Natural killer cell treated with Interleukin-12 subunit alpha and Interleukin-12 subunit beta and Interleukin-15 and Interleukin-18, amount 100 ng/mL, for 72 hours (primary cell): ENCODE measurements around the gene ASTN1. TPM values are rescaled to one million over a fixed set of nuclear protein-coding genes. Genes with fewer than 3 reads are reported as not detected.

Experiments used
- ATAC-seq, 2 donors: fragments of 150-1000 bp; cut with Tn5 transposase in 1 of 2; sonication (Bioruptor Pico), chemical (Tn5 transposase) in 1 of 2; 2 replicates each; pipeline ENCODE4 v1.10.0; 2021
- DNase-seq: peaks from one replicate; pipeline ENCODE4 v3.0.0; 2022; ENCODE audit warnings: low spot score
- H3K27ac Mint-ChIP-seq, 2 donors: 1 replicate in 1 of 2; 2 replicates in 1 of 2; pipeline ENCODE4 v1.8.0; 2022; ENCODE audit warnings: mixed read lengths in 2 of 2, mild to moderate bottlenecking in 1 of 2, moderate library complexity in 1 of 2
- H3K27me3 Mint-ChIP-seq, 2 donors: 1 replicate in 1 of 2; 2 replicates in 1 of 2; pipeline ENCODE4 v1.8.0; 2022; ENCODE audit warnings: mixed read lengths in 2 of 2
- H3K36me3 Mint-ChIP-seq: one replicate; pipeline ENCODE4 v1.8.0; 2022; ENCODE audit warnings: mixed read lengths
- H3K4me1 Mint-ChIP-seq, 2 donors: 1 replicate in 1 of 2; 2 replicates in 1 of 2; pipeline ENCODE4 v1.8.0; 2022; ENCODE audit warnings: low read depth in 2 of 2, mixed read lengths in 2 of 2, mild to moderate bottlenecking in 1 of 2
- H3K4me3 Mint-ChIP-seq: one replicate; pipeline ENCODE4 v1.8.0; 2022; ENCODE audit warnings: mixed read lengths
- H3K9me3 Mint-ChIP-seq: 2 replicates; pipeline ENCODE4 v1.8.0; 2022; ENCODE audit warnings: mixed read lengths
- total RNA-seq, 2 donors: library from RNA; stranded (reverse); gene quantifications; one replicate each; pipeline ENCODE4 v1.2.3, GENCODE V29; 2022

Gene ASTN1
- total RNA-seq, 2 donors from 2014 or later = not detected

GRCh38 chr1:177174921-177175634 lies 10.6 kb upstream of the ASTN1 start:
- H3K27me3 Mint-ChIP-seq = peaks cover 11 to 14% of the 10 kb centered on the region in 2 donors
- no peak overlapping the region for H3K27ac Mint-ChIP-seq
- DNase-seq = no peak
- ATAC-seq = no peak
- H3K4me1 Mint-ChIP-seq = no peaks in the 10 kb centered on the region
- H3K4me3 Mint-ChIP-seq = no peak overlapping the region
- H3K36me3 Mint-ChIP-seq = no peaks in the 10 kb centered on the region
- peaks cover 7% of the 10 kb centered on the region for H3K9me3 Mint-ChIP-seq

GRCh38 chr1:177173976-177174375 lies 9.5 kb upstream of the ASTN1 start:
- Mint-ChIP-seq H3K9me3 (peaks cover 7% of the 10 kb centered on the region), H3K36me3 (no peaks in the 10 kb centered on the region), H3K27ac (no peak overlapping the region), H3K27me3 (peaks cover 11 to 14% of the 10 kb centered on the region in 2 donors), H3K4me3 (no peak overlapping the region), H3K4me1 (no peaks in the 10 kb centered on the region)
- ATAC-seq (no peak), DNase-seq (no peak)

GRCh38 chr1:177172866-177173265 lies 8.4 kb upstream of the ASTN1 start:
- H3K36me3 Mint-ChIP-seq = no peaks in the 10 kb centered on the region
- H3K4me3 Mint-ChIP-seq = no peak overlapping the region
- H3K27me3 Mint-ChIP-seq = peaks cover 5 to 14% of the 10 kb centered on the region in 2 donors
- DNase-seq (no peak), ATAC-seq (no peak)
- H3K4me1 Mint-ChIP-seq = no peaks in the 10 kb centered on the region
- H3K27ac Mint-ChIP-seq = no peak overlapping the region
- no peaks in the 10 kb centered on the region for H3K9me3 Mint-ChIP-seq

DNA sequence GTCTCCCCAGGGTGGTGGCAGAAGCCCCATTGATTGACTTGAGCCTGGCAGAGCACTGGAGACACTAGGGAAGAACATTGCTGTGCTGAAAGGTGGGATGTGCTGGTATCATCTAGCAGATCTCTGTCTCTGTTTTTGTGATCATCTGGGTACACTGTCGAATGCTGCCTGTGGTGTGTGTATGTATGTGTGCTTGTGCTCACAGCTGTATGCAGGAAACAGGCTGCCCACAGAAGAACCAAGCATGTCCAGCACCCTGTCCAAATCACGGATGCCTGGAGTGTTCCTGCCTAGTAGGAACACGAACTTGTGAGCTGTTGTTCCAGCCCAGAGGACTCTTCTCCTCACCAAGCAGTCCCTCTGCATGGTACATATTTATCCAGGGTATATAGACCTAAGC lies 7.8 kb upstream of the ASTN1 start:
- ATAC-seq (no peak), DNase-seq (no peak)
- H3K27ac Mint-ChIP-seq = no peak overlapping the region
- peaks cover 5 to 14% of the 10 kb centered on the region in 2 donors for H3K27me3 Mint-ChIP-seq
- no peaks in the 10 kb centered on the region for H3K9me3 Mint-ChIP-seq
- H3K36me3 Mint-ChIP-seq = no peaks in the 10 kb centered on the region
- H3K4me3 Mint-ChIP-seq = no peak overlapping the region
- H3K4me1 Mint-ChIP-seq = no peaks in the 10 kb centered on the region

- Mint-ChIP-seq H3K27ac (no peak overlapping the region), H3K27me3 (peaks cover 5 to 14% of the 10 kb centered on the region in 2 donors), H3K36me3 (no peaks in the 10 kb centered on the region), H3K4me3 (no peak overlapping the region), H3K9me3 (no peaks in the 10 kb centered on the region), H3K4me1 (no peaks in the 10 kb centered on the region)
- ATAC-seq (no peak), DNase-seq (no peak)
Measured at GRCh38 chr1:177171536-177172123, 7.1 kb upstream of the ASTN1 start.

DNA sequence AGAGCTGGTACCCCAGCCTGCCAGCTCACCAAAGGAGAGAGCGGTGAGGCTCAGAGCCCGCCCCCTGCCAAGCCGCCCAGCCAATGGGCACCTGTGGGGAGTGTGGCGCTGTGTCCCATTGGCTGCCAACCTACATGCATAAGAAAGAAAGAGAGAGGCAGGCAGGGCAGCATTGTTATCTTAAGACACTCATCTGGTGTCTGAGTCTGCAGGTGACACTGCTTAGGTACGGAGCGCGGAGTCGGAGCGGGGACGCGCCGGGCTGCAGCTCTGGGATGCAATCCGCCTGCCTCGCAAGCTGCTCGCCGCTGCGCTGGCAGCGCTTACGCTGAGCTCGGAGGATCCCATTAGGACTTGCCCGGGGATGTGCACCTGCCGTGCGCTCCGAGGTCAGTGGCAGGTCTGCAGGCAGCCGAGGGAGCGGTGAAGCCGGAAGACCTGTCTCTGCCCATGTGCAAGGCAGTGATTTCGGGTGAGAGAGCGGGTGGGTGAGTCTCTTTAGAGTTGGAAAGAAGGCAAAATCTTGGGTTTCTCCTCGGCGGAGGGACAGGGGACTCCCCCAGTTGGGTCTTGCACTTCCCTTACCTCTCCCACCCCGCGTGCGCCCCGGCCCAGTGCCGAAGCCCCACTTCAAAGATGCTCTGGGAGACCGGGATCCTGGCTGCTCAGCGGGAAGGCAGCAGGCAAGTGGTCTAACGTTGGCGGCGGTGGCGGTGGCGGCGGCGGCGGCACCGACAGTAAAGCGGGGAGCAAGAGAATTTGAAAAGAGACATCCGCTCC lies 6.4 kb upstream of the ASTN1 start, which contains the start of gene BRINP2:
BRINP2 (plus strand) TSS at position 203 of the 780 bp plus-strand sequence. CDS start 58,919 bp downstream, outside the sequence.
- DNase-seq (no peak), ATAC-seq (peak in 1 of 2 donors; percentile 37)
- Mint-ChIP-seq H3K27ac (no peak within 1 kb of the TSS), H3K9me3 (no peaks in the 10 kb centered on the region), H3K4me1 (no peaks in the 10 kb centered on the region), H3K4me3 (no peak within 1 kb of the TSS), H3K36me3 (no peaks in the 10 kb centered on the region), H3K27me3 (peaks cover 5 to 14% of the 10 kb centered on the region in 2 donors)

GRCh38 chr1:177165069-177165439 lies 542 bp upstream of the ASTN1 start:
- Mint-ChIP-seq H3K9me3 (peaks cover 9% of the 10 kb centered on the region), H3K27me3 (peaks cover 15 to 20% of the 10 kb centered on the region in 2 donors), H3K36me3 (peaks cover 11% of the 10 kb centered on the region), H3K4me1 (no peaks in the 10 kb centered on the region), H3K27ac (no peak overlapping the region), H3K4me3 (no peak overlapping the region)
- DNase-seq (no peak), ATAC-seq (no peak)

DNA sequence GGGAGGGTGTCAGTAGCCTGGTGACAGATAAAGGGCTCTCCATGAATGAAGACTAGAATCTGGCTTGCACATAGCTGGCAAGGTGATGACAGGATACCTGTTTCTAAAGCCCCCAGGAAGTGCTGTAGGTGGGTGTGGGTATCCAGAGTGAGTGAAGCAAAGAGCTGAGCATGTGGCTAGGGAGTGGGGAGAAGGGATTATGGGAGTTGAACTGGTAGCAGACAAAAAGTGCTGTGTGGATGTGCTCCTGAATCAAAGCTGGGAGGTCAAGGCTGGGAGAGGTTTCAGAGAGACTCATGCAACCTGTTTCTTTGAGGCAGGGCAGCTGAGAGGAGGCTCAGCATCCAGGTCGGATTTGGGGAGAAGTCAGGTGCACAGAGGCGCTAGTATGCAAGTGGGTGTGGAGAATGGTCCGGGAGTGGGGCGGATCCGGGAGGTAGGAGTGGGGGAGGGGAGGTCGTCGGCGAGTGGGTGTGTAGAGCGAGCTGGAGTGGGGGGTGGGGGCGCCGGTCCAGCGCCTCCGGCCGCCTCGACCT lies 600 bp downstream of the ASTN1 start:
- ATAC-seq (no peak), DNase-seq (no peak)
- Mint-ChIP-seq H3K4me3 (no peak overlapping the region), H3K9me3 (peaks cover 9% of the 10 kb centered on the region), H3K36me3 (peaks cover 11% of the 10 kb centered on the region), H3K27ac (no peak overlapping the region), H3K4me1 (no peaks in the 10 kb centered on the region), H3K27me3 (peaks cover 15 to 20% of the 10 kb centered on the region in 2 donors)

GRCh38 chr1:177162243-177162642 lies 2.3 kb downstream of the ASTN1 start:
- H3K36me3 Mint-ChIP-seq = peaks cover 11% of the 10 kb centered on the region
- peaks cover 15 to 20% of the 10 kb centered on the region in 2 donors for H3K27me3 Mint-ChIP-seq
- DNase-seq (no peak), ATAC-seq (no peak)
- H3K9me3 Mint-ChIP-seq = peaks cover 9% of the 10 kb centered on the region
- no peak overlapping the region for H3K27ac Mint-ChIP-seq
- H3K4me1 Mint-ChIP-seq = no peaks in the 10 kb centered on the region
- H3K4me3 Mint-ChIP-seq = no peak overlapping the region

- ATAC-seq (no peak), DNase-seq (no peak)
- Mint-ChIP-seq H3K4me3 (no peak overlapping the region), H3K4me1 (no peaks in the 10 kb centered on the region), H3K27me3 (no peaks in the 10 kb centered on the region), H3K36me3 (no peaks in the 10 kb centered on the region), H3K9me3 (peaks cover 9% of the 10 kb centered on the region), H3K27ac (no peak overlapping the region)
Measured at GRCh38 chr1:177146499-177146898, 18.0 kb downstream of the ASTN1 start.

GRCh38 chr1:177145106-177146070 lies 19.1 kb downstream of the ASTN1 start:
- no peak for DNase-seq
- Mint-ChIP-seq H3K4me1 (no peaks in the 10 kb centered on the region), H3K9me3 (peaks cover 11% of the 10 kb centered on the region), H3K27me3 (no peaks in the 10 kb centered on the region), H3K4me3 (no peak overlapping the region), H3K27ac (no peak overlapping the region), H3K36me3 (no peaks in the 10 kb centered on the region)
- ATAC-seq = no peak

DNA sequence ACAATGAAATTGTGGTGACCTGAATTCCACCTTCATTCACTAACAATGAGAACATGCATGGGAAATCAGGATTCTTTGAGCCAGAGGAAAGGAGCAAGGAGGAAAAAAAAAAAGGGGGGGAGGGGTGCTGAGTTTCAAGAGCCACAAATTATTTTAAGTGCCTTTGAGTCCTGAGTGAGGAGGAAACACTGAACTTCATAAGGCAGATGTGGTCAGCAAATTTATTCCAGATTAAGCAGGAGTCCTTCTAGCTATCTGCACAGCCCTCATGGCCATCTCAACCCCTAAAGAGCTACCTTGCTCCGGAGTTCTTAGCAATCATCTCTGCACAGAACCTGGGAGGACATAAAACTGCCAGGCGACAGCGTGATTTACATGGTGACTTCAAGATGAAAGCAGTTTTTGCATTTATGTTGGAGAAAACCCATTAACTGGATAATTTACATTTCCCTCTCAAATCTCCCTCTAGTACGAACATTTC lies 21.7 kb downstream of the ASTN1 start:
- Mint-ChIP-seq H3K4me1 (no peaks in the 10 kb centered on the region), H3K27ac (no peak overlapping the region), H3K36me3 (no peaks in the 10 kb centered on the region), H3K27me3 (no peaks in the 10 kb centered on the region), H3K4me3 (no peak overlapping the region), H3K9me3 (peaks cover 13% of the 10 kb centered on the region)
- ATAC-seq (no peak), DNase-seq (no peak)

DNA sequence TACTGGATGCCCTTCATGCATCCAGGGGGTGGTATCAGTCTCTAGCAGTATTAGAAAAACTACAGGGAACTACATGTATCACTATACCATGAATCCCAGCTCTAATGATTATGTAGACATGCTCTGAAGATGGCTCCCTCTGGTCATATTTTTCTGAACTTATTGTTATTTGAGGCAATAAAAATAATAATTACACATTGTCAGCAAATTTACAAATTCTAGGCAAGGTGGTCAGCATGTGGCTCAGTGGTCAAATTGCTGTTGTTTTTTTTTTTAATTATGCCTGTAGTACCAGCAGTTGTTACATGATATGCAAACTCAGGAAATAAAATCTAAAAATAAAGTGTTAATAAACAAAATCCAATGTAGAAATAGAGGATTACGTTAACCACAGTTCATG lies 22.5 kb downstream of the ASTN1 start:
- DNase-seq (no peak), ATAC-seq (no peak)
- peaks cover 10% of the 10 kb centered on the region for H3K9me3 Mint-ChIP-seq
- H3K4me3 Mint-ChIP-seq = no peak overlapping the region
- no peaks in the 10 kb centered on the region for H3K4me1 Mint-ChIP-seq
- no peaks in the 10 kb centered on the region for H3K27me3 Mint-ChIP-seq
- H3K36me3 Mint-ChIP-seq = no peaks in the 10 kb centered on the region
- no peak overlapping the region for H3K27ac Mint-ChIP-seq
